Prostate gland (tissue), 2 donors: ENCODE measurements around the gene GCHFR.

Experiments
- POLR2A ChIP-seq: fragments of 450-650 bp; IDR thresholded peaks from one replicate; pipeline ENCODE4 v1.6.1; 2016; ENCODE audit warnings: antibody characterized with exemption, mild to moderate bottlenecking
- POLR2AphosphoS5 ChIP-seq: sonication (generic); formaldehyde crosslinking; IDR thresholded peaks from one replicate; pipeline ENCODE4 v1.6.1; 2017; ENCODE audit warnings: antibody characterized with exemption
- TF ChIP-seq, protein P1 (sequence below), 4 experiments: fragments of 200-600 bp in 2 of 4; fragments of 450-650 bp in 2 of 4; sonication (generic) in 2 of 4; IDR thresholded peaks; 1 replicate in 3 of 4; 2 replicates in 1 of 4; pipeline ENCODE4 v1.5.1; 2016 to 2019; ENCODE audit warnings: antibody characterized with exemption in 4 of 4, mild to moderate bottlenecking in 2 of 4, moderate library complexity in 2 of 4

DNA sequence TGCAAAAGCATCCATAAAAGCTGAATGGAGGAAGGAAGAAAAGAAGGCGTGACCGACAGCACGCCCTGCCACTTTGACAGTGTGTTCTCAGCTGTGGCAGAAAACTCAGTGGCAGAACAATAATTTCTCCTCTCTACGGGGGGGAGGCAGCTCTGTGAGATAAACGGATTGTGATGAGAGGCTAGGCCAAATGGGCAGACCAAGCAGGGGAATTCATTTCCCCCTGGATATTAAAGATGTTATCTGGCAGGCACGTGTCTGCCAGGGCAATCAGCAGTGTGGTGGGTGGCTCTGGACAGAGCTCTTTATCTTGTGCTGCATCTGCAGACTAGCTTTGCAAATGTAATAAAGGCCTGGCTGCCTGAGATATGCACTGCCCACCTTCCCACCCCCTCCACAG is 6.9 kb upstream of the GCHFR start:
- TF ChIP-seq POLR2A (no peak), POLR2AphosphoS5 (no peak)
- TF ChIP-seq, protein P1, sequence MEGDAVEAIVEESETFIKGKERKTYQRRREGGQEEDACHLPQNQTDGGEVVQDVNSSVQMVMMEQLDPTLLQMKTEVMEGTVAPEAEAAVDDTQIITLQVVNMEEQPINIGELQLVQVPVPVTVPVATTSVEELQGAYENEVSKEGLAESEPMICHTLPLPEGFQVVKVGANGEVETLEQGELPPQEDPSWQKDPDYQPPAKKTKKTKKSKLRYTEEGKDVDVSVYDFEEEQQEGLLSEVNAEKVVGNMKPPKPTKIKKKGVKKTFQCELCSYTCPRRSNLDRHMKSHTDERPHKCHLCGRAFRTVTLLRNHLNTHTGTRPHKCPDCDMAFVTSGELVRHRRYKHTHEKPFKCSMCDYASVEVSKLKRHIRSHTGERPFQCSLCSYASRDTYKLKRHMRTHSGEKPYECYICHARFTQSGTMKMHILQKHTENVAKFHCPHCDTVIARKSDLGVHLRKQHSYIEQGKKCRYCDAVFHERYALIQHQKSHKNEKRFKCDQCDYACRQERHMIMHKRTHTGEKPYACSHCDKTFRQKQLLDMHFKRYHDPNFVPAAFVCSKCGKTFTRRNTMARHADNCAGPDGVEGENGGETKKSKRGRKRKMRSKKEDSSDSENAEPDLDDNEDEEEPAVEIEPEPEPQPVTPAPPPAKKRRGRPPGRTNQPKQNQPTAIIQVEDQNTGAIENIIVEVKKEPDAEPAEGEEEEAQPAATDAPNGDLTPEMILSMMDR (IDR thresholded peaks at IDR 0.05): no peak
